CD14-positive monocyte (primary cell): ENCODE measurements around the gene CEP83. TPM values are rescaled to one million over a fixed set of nuclear protein-coding genes. Genes with fewer than 3 reads are reported as not detected.
A peak's percentile ranks its signal among the peaks of the same experiment; 100 is the strongest.

Experiments used
- DNase-seq, 3 donors: peaks; one replicate each; pipeline ENCODE4 v3.0.0-alpha.2; 2011 to 2022
- H2AFZ ChIP-seq: 2 replicates; pipeline ENCODE4 v1.6.0; 2012; ENCODE audit warnings: mild to moderate bottlenecking, low read depth, low read length, inconsistent platforms; ENCODE audit not compliant: insufficient read depth, poor library complexity, severe bottlenecking
- H3K27ac ChIP-seq, 2 donors: 1 replicate in 1 of 2; 2 replicates in 1 of 2; pipeline ENCODE4 v1.5.1; 2012 to 2013; ENCODE audit warnings: low read length in 2 of 2, control low read depth in 1 of 2, inconsistent platforms in 1 of 2, low read depth in 1 of 2, mild to moderate bottlenecking in 1 of 2
- H3K27me3 ChIP-seq, 2 donors: one replicate each; pipeline versions ENCODE4 v1.6.0 to v1.6.1; 2011 to 2013; ENCODE audit warnings: low read length in 2 of 2; ENCODE audit not compliant: control insufficient read depth in 2 of 2, insufficient read depth in 2 of 2
- H3K36me3 ChIP-seq, 2 donors: replicated peaks in 1 of 2; 1 replicate in 1 of 2; 2 replicates in 1 of 2; pipeline versions ENCODE4 v1.5.1 to v1.6.1; 2012 to 2013; ENCODE audit warnings: low read length in 2 of 2, control low read depth in 1 of 2, inconsistent platforms in 1 of 2, mild to moderate bottlenecking in 1 of 2; ENCODE audit not compliant: insufficient read depth in 2 of 2, control insufficient read depth in 1 of 2
- H3K4me1 ChIP-seq, 2 donors: 1 replicate in 1 of 2; 2 replicates in 1 of 2; pipeline versions ENCODE4 v1.5.1 to v1.6.1; 2012 to 2013; ENCODE audit warnings: low read length in 2 of 2, control low read depth in 1 of 2, inconsistent platforms in 1 of 2, mild to moderate bottlenecking in 1 of 2, moderate library complexity in 1 of 2; ENCODE audit not compliant: insufficient read depth in 2 of 2, control insufficient read depth in 1 of 2
- H3K4me2 ChIP-seq: replicated peaks from 2 replicates; pipeline ENCODE3; 2012; ENCODE audit warnings: low read length, moderate library complexity, mild to moderate bottlenecking; ENCODE audit not compliant: poor library complexity, severe bottlenecking; ENCODE audit errors: extremely low read depth
- H3K4me3 ChIP-seq, 3 experiments: fragments of 200-600 bp in 1 of 3; sonication (generic) in 1 of 3; replicated peaks in 1 of 3; 1 replicate in 2 of 3; 2 replicates in 1 of 3; pipeline ENCODE4 v1.5.1; 2011 to 2013; ENCODE audit warnings: low read length in 3 of 3, mild to moderate bottlenecking in 3 of 3, control low read depth in 2 of 3, low read depth in 2 of 3, inconsistent platforms in 1 of 3, moderate library complexity in 1 of 3
- H3K79me2 ChIP-seq: 2 replicates; pipeline ENCODE4 v1.6.0; 2012; ENCODE audit warnings: mild to moderate bottlenecking, control low read depth, inconsistent platforms, low read length, moderate library complexity; ENCODE audit not compliant: insufficient read depth
- H3K9ac ChIP-seq: 2 replicates; pipeline ENCODE4 v1.6.0; 2017; ENCODE audit warnings: low read length, mild to moderate bottlenecking; ENCODE audit not compliant: insufficient read depth, poor library complexity, severe bottlenecking
- H3K9me3 ChIP-seq, 2 donors: replicated peaks in 1 of 2; 1 replicate in 1 of 2; 2 replicates in 1 of 2; pipeline versions ENCODE4 v1.5.1 to v1.6.1; 2012 to 2013; ENCODE audit warnings: low read length in 2 of 2, control low read depth in 1 of 2; ENCODE audit not compliant: control insufficient read depth in 1 of 2, insufficient read depth in 1 of 2
- H4K20me1 ChIP-seq: 2 replicates; pipeline ENCODE4 v1.6.0; 2012; ENCODE audit warnings: mild to moderate bottlenecking, low read length, control low read depth, moderate library complexity; ENCODE audit not compliant: insufficient read depth
- H3K27ac Mint-ChIP-seq, 7 donors: one replicate each; pipeline ENCODE4 v1.8.0; 2020; ENCODE audit warnings: mild to moderate bottlenecking in 7 of 7, mixed read lengths in 7 of 7, moderate library complexity in 6 of 7, inconsistent platforms in 2 of 7
- H3K27me3 Mint-ChIP-seq, 3 donors: one replicate each; pipeline ENCODE4 v1.8.0; 2021 to 2022; ENCODE audit warnings: low read depth in 3 of 3, mild to moderate bottlenecking in 3 of 3, mixed read lengths in 3 of 3, moderate library complexity in 3 of 3, inconsistent platforms in 1 of 3
- H3K36me3 Mint-ChIP-seq, 2 donors: one replicate each; pipeline ENCODE4 v1.8.0; 2020; ENCODE audit warnings: mixed read lengths in 2 of 2, inconsistent platforms in 1 of 2, mild to moderate bottlenecking in 1 of 2
- H3K4me1 Mint-ChIP-seq: one replicate; pipeline ENCODE4 v1.8.0; 2020; ENCODE audit warnings: mild to moderate bottlenecking, mixed read lengths
- H3K4me3 Mint-ChIP-seq, 2 donors: one replicate each; pipeline ENCODE4 v1.8.0; 2020; ENCODE audit warnings: mild to moderate bottlenecking in 2 of 2, mixed read lengths in 2 of 2, moderate library complexity in 1 of 2
- H3K9me3 Mint-ChIP-seq, 7 donors: one replicate each; pipeline ENCODE4 v1.8.0; 2020 to 2022; ENCODE audit warnings: mixed read lengths in 7 of 7, mild to moderate bottlenecking in 6 of 7, moderate library complexity in 6 of 7, inconsistent platforms in 2 of 7
- CTCF ChIP-seq: fragments of 200-600 bp; IDR thresholded peaks from one replicate; pipeline ENCODE4 v1.8.0; 2022; ENCODE audit warnings: antibody characterized with exemption, mild to moderate bottlenecking
- WGBS: methylation state at CpG from one replicate; pipeline ENCODE4 v1.1.5; 2013; ENCODE audit warnings: missing lambda C conversion rate; ENCODE audit not compliant: insufficient coverage; 5-methylcytosine and 5-hydroxymethylcytosine counted together
- intact Hi-C, 2 donors: fragments of 100-400 bp; cut with micrococcal nuclease; formaldehyde crosslinking; loops; one replicate each; pipeline versions ENCODE4 v1.15.0 to v1.15.1; 2023
- polyA plus RNA-seq, 3 donors: library from polyadenylated mRNA; depleted of rRNA in 1 of 3; unstranded in 2 of 3; stranded (reverse) in 1 of 3; fragments of 300-500 nt in 2 of 3; fragments of >200 nt in 1 of 3; fragmentation: Illumina TruSeq in 2 of 3; gene quantifications; 1 replicate in 2 of 3; 2 replicates in 1 of 3; pipeline ENCODE4 v1.2.3, GENCODE V29; 2012 to 2021

CEP83 gene
- polyA plus RNA-seq, 3 donors = 0.73 to 3.1 (median 1.0) TPM

- Histone ChIP-seq H3K4me2 (no peak overlapping the region), H3K4me3 (no peak overlapping the region), H4K20me1 (no peaks in the 10 kb centered on the region), H3K9me3 (peaks cover 23 to 31% of the 10 kb centered on the region in 2 donors), H3K36me3 (peaks cover 22 to 76% of the 10 kb centered on the region in 2 donors), H3K79me2 (no peaks in the 10 kb centered on the region), H3K9ac (no peak overlapping the region), H3K4me1 (no peaks in the 10 kb centered on the region), H3K27me3 (no peaks in the 10 kb centered on the region), H2AFZ (no peak overlapping the region), H3K27ac (no peak overlapping the region)
- H3K4me3 Mint-ChIP-seq = no peak overlapping the region
- peaks cover 24 to 46% (median 31%) of the 10 kb centered on the region in 7 donors for H3K9me3 Mint-ChIP-seq
- peak overlapping the region in 1 of 7 donors; percentile 45 for H3K27ac Mint-ChIP-seq
- H3K4me1 Mint-ChIP-seq = peaks cover 7% of the 10 kb centered on the region
- intact Hi-C loops = no loop called here
- 80% methylated on average over 1 of the region's 2 CpGs for WGBS
- peaks cover 64 to 74% of the 10 kb centered on the region in 2 donors for H3K36me3 Mint-ChIP-seq
- no peak for DNase-seq
- no peaks in the 10 kb centered on the region for H3K27me3 Mint-ChIP-seq
- TF ChIP-seq CTCF = no peak
These were observed 137.3 kb downstream of the CEP83 start for GRCh38 chr12:94322346-94322745.

GRCh38 chr12:94320109-94320508, 139.6 kb downstream of the CEP83 start:
- DNase-seq = no peak
- no peak overlapping the region for H3K4me3 ChIP-seq
- TF ChIP-seq CTCF = no peak

More at GRCh38 chr12:94320109-94320508, 139.6 kb downstream of the CEP83 start:
- Mint-ChIP-seq H3K4me3 (no peak overlapping the region), H3K4me1 (peaks cover 7% of the 10 kb centered on the region), H3K27me3 (no peaks in the 10 kb centered on the region), H3K36me3 (peaks cover 51 to 62% of the 10 kb centered on the region in 2 donors), H3K9me3 (peaks cover 25 to 47% (median 34%) of the 10 kb centered on the region in 7 donors), H3K27ac (no peak overlapping the region)
- H2AFZ ChIP-seq = no peak overlapping the region
- H3K4me1 ChIP-seq = no peaks in the 10 kb centered on the region
- intact Hi-C loops = no loop called here
- peaks cover 22 to 61% of the 10 kb centered on the region in 2 donors for H3K36me3 ChIP-seq
- peaks cover 23 to 31% of the 10 kb centered on the region in 2 donors for H3K9me3 ChIP-seq
- H3K27me3 ChIP-seq = no peaks in the 10 kb centered on the region
- no peaks in the 10 kb centered on the region for H4K20me1 ChIP-seq
- no peak overlapping the region for H3K4me2 ChIP-seq
- no peaks in the 10 kb centered on the region for H3K79me2 ChIP-seq
- H3K9ac ChIP-seq = no peak overlapping the region
- H3K27ac ChIP-seq = no peak overlapping the region
